WTC11 (cell line): Measurements from ENCODE around the gene CD86. TPM values are rescaled to one million over a fixed set of nuclear protein-coding genes. Genes with fewer than 3 reads are reported as not detected.

Source experiments
- ATAC-seq: fragments of 200-7000 bp; cut with Tn5 transposase; 2 replicates; pipeline ENCODE4 v1.10.0; 2021; ENCODE audit warnings: mild to moderate bottlenecking, moderate library complexity
- CTCF ChIA-PET: fragments of 300-600 bp; sonication (Branson Sonifier 250); formaldehyde crosslinking; loops from one replicate; lab custom pipeline; 2021; ENCODE audit warnings: antibody characterized with exemption; lab: Charles Lee
- POLR2A ChIA-PET: fragments of 350-600 bp; sonication (Branson Sonifier 250); formaldehyde crosslinking; loops from one replicate; lab custom pipeline; 2021; ENCODE audit warnings: antibody characterized with exemption; lab: Charles Lee
- DNase-seq: peaks from one replicate; pipeline ENCODE4 v3.0.0; 2021; ENCODE audit warnings: low spot score
- H3K27ac Mint-ChIP-seq: 2 replicates; pipeline ENCODE4 v1.8.0; 2021; ENCODE audit warnings: mixed read lengths
- H3K27me3 Mint-ChIP-seq: 2 replicates; pipeline ENCODE4 v1.8.0; 2021; ENCODE audit warnings: low read depth, mild to moderate bottlenecking, moderate library complexity, mixed read lengths
- H3K36me3 Mint-ChIP-seq: 2 replicates; pipeline ENCODE4 v1.8.0; 2021; ENCODE audit warnings: mixed read lengths
- H3K4me1 Mint-ChIP-seq: 2 replicates; pipeline ENCODE4 v1.8.0; 2022; ENCODE audit warnings: mixed read lengths
- H3K4me3 Mint-ChIP-seq: 2 replicates; pipeline ENCODE4 v1.8.0; 2021; ENCODE audit warnings: mild to moderate bottlenecking, moderate library complexity, mixed read lengths
- H3K9me3 Mint-ChIP-seq: 2 replicates; pipeline ENCODE4 v1.8.0; 2021; ENCODE audit warnings: mixed read lengths
- AR ChIP-seq: fragments of 250-450 bp; sonication (Bioruptor Pico); IDR thresholded peaks from 2 replicates; pipeline ENCODE4 v1.9.0; 2021; ENCODE audit warnings: mild to moderate bottlenecking
- ARID4B ChIP-seq: sonication (generic); formaldehyde crosslinking; IDR thresholded peaks from 2 replicates; pipeline ENCODE4 v1.8.0; 2023; ENCODE audit warnings: missing genetic modification reagents, mild to moderate bottlenecking, borderline replicate concordance
- FOXK1 ChIP-seq: sonication (generic); formaldehyde crosslinking; IDR thresholded peaks from 2 replicates; pipeline ENCODE4 v1.8.0; 2022; ENCODE audit warnings: mild to moderate bottlenecking, moderate library complexity, missing genetic modification reagents
- FOXP4 ChIP-seq: sonication (generic); formaldehyde crosslinking; IDR thresholded peaks from 2 replicates; pipeline ENCODE4 v1.8.0; 2022; ENCODE audit warnings: mild to moderate bottlenecking, missing genetic modification reagents
- GABPB1 ChIP-seq: sonication (generic); formaldehyde crosslinking; IDR thresholded peaks from 2 replicates; pipeline ENCODE4 v1.8.1; 2023; ENCODE audit warnings: mild to moderate bottlenecking, missing genetic modification reagents
- GRHL2 ChIP-seq: fragments of 250-450 bp; sonication (Bioruptor Pico); IDR thresholded peaks from 2 replicates; pipeline ENCODE4 v1.8.0; 2022; ENCODE audit warnings: mild to moderate bottlenecking, moderate library complexity; ENCODE audit not compliant: insufficient replicate concordance, severe bottlenecking
- HMGA2 ChIP-seq: fragments of 250-450 bp; sonication (Bioruptor Pico); IDR thresholded peaks from 2 replicates; pipeline ENCODE4 v1.4.0; 2021; ENCODE audit warnings: mild to moderate bottlenecking, moderate library complexity
- IRF2 ChIP-seq: sonication (generic); formaldehyde crosslinking; IDR thresholded peaks from 2 replicates; pipeline ENCODE4 v1.8.0; 2022; ENCODE audit warnings: low read depth, missing genetic modification reagents, borderline replicate concordance
- JAZF1 ChIP-seq: fragments of 250-450 bp; sonication (Bioruptor Pico); IDR thresholded peaks from 2 replicates; pipeline ENCODE4 v1.9.0; 2021; ENCODE audit warnings: moderate library complexity, mild to moderate bottlenecking, inconsistent platforms
- MYBL2 ChIP-seq: sonication (generic); formaldehyde crosslinking; IDR thresholded peaks from 2 replicates; pipeline ENCODE4 v1.8.1; 2023; ENCODE audit warnings: mild to moderate bottlenecking, moderate library complexity, missing genetic modification reagents
- NFYB ChIP-seq: sonication (generic); formaldehyde crosslinking; conservative IDR thresholded peaks from 2 replicates; pipeline ENCODE4 v1.8.0; 2022; ENCODE audit warnings: low read depth, missing genetic modification reagents
- SMAD3 ChIP-seq: sonication (generic); formaldehyde crosslinking; IDR thresholded peaks from 2 replicates; pipeline ENCODE4 v1.8.0; 2022; ENCODE audit warnings: missing genetic modification reagents, mild to moderate bottlenecking, borderline replicate concordance
- SMAD4 ChIP-seq: sonication (generic); formaldehyde crosslinking; IDR thresholded peaks from 2 replicates; pipeline ENCODE4 v1.8.0; 2022; ENCODE audit warnings: mild to moderate bottlenecking, missing genetic modification reagents
- TEAD1 ChIP-seq: sonication (generic); formaldehyde crosslinking; IDR thresholded peaks from 2 replicates; pipeline ENCODE4 v1.8.0; 2022; ENCODE audit warnings: mild to moderate bottlenecking, missing genetic modification reagents
- ZNF396 ChIP-seq: fragments of 250-450 bp; sonication (Bioruptor Pico); IDR thresholded peaks from 2 replicates; pipeline ENCODE4 v1.8.0; 2021; ENCODE audit warnings: mild to moderate bottlenecking, moderate library complexity, borderline replicate concordance
- ZNF425 ChIP-seq: fragments of 250-450 bp; sonication (Bioruptor Pico); conservative IDR thresholded peaks from 2 replicates; pipeline ENCODE4 v1.9.0; 2021; ENCODE audit warnings: mild to moderate bottlenecking
- total RNA-seq: library from RNA; stranded (reverse); gene quantifications from 3 replicates; pipeline ENCODE4 v1.2.3, GENCODE V29; 2021
- TF ChIP-seq, protein P1 (sequence below): fragments of 250-450 bp; sonication (Bioruptor Pico); IDR thresholded peaks from 2 replicates; pipeline ENCODE4 v2.1.2; 2022; ENCODE audit warnings: mild to moderate bottlenecking, moderate library complexity

The CD86 gene
- total RNA-seq, 1 experiment from 2014 or later = 0.61 TPM

GRCh38 chr3:122066331-122067213 is 11.4 kb downstream of the CD86 start (continued):
- no peak for TF ChIP-seq FOXP4 (CRISPR knock-in tag)
- TF ChIP-seq HMGA2 (CRISPR knock-in tag) = no peak
- no peak for TF ChIP-seq FOXK1 (CRISPR knock-in tag)
- TF ChIP-seq MYBL2 (CRISPR knock-in tag) = no peak
- no peak for TF ChIP-seq ZNF396
- TF ChIP-seq JAZF1 (CRISPR knock-in tag) = no peak
- no peak for TF ChIP-seq SMAD4 (CRISPR knock-in tag)
- TF ChIP-seq ARID4B (CRISPR knock-in tag) = no peak
- no peak for TF ChIP-seq GRHL2
- TF ChIP-seq GABPB1 = no peak
- no peak for TF ChIP-seq NFYB (CRISPR knock-in tag)
- TF ChIP-seq IRF2 (CRISPR knock-in tag) = no peak
- TF ChIP-seq AR (CRISPR knock-in tag) = no peak
- TF ChIP-seq, protein P1, sequence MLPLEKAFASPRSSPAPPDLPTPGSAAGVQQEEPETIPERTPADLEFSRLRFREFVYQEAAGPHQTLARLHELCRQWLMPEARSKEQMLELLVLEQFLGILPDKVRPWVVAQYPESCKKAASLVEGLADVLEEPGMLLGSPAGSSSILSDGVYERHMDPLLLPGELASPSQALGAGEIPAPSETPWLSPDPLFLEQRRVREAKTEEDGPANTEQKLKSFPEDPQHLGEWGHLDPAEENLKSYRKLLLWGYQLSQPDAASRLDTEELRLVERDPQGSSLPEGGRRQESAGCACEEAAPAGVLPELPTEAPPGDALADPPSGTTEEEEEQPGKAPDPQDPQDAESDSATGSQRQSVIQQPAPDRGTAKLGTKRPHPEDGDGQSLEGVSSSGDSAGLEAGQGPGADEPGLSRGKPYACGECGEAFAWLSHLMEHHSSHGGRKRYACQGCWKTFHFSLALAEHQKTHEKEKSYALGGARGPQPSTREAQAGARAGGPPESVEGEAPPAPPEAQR = no peak
- TF ChIP-seq TEAD1 (CRISPR knock-in tag) = no peak

DNA sequence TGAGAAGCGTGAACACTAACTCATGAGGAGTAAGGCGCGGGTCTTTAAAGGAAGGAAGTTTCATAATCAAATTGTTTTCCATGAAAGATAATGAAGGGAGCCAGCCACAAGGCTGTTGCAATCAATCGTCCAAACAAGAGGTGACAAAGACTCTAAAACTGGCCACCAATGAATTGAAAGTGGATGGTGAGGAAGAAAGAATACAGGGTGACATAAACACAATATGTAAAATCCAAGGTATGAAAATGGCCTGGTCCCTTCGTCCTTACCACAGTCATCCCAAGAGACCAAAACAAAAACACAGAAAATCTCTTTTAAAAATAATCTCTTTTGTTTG is 12.0 kb downstream of the CD86 start:
- DNase-seq (no peak), ATAC-seq (no peak)
- H3K9me3 Mint-ChIP-seq = peaks cover 8% of the 10 kb centered on the region
- H3K27ac Mint-ChIP-seq = no peak overlapping the region
- CTCF ChIA-PET = no interaction called here
- H3K4me3 Mint-ChIP-seq = no peak overlapping the region
- TF ChIP-seq ZNF425 (CRISPR knock-in tag) (no peak), SMAD3 (CRISPR knock-in tag) (no peak)
- TF ChIP-seq, all 79 proteins: peak for 0
- POLR2A ChIA-PET = no interaction called here
- no peaks in the 10 kb centered on the region for H3K27me3 Mint-ChIP-seq
- no peaks in the 10 kb centered on the region for H3K36me3 Mint-ChIP-seq
- peaks cover 7% of the 10 kb centered on the region for H3K4me1 Mint-ChIP-seq
